H1 (cell line): Measurements from ENCODE around the gene ZNF302. TPM values are rescaled to one million over a fixed set of nuclear protein-coding genes. Genes with fewer than 3 reads are reported as not detected.
"Not testable (repeated sequence)": the region's sequence is repeated elsewhere in the genome, so short reads cannot be mapped to it uniquely, and the experiment has no call there.

ENCODE experiments used
- CTCF ChIA-PET: fragments of 300-600 bp; sonication (Branson Sonifier 250); formaldehyde crosslinking; loops from one replicate; lab custom pipeline; 2021; ENCODE audit not compliant: partially characterized antibody; lab: Charles Lee
- POLR2A ChIA-PET: fragments of 300-600 bp; sonication (Branson Sonifier 250); formaldehyde crosslinking; loops from one replicate; lab custom pipeline; 2021; ENCODE audit warnings: inconsistent platforms; ENCODE audit not compliant: partially characterized antibody; lab: Charles Lee
- DNase-seq, 2 experiments: peaks; one replicate each; pipeline versions ENCODE4 v3.0.0 to v3.0.0-alpha.2; 2010 to 2022; ENCODE audit warnings: low spot score in 2 of 2, low read depth in 1 of 2, mixed read lengths in 1 of 2
- FAIRE-seq: peaks from 2 replicates; lab custom pipeline; 2011; peaks lifted over from hg19 to GRCh38; lab: Jason Lieb, UNC
- H2AFZ ChIP-seq: 2 replicates; pipeline ENCODE4 v1.8.1; 2012; ENCODE audit warnings: low read length, inconsistent platforms
- H2AK5ac ChIP-seq: 2 replicates; pipeline ENCODE4 v1.6.1; 2013; ENCODE audit warnings: low read depth, low read length
- H2BK120ac ChIP-seq: replicated peaks from 2 replicates; pipeline ENCODE3; 2013; ENCODE audit warnings: low read depth, low read length, inconsistent platforms
- H2BK12ac ChIP-seq: 2 replicates; pipeline ENCODE4 v1.6.1; 2013; ENCODE audit warnings: low read depth, low read length
- H2BK15ac ChIP-seq: 2 replicates; pipeline ENCODE4 v1.6.1; 2013; ENCODE audit warnings: low read length
- H2BK20ac ChIP-seq: 2 replicates; pipeline ENCODE4 v1.6.1; 2013; ENCODE audit warnings: low read length
- H2BK5ac ChIP-seq: 2 replicates; pipeline ENCODE4 v1.6.1; 2013; ENCODE audit warnings: low read depth, low read length
- H3K14ac ChIP-seq: 2 replicates; pipeline ENCODE4 v1.6.1; 2013; ENCODE audit warnings: inconsistent platforms; ENCODE audit not compliant: insufficient read length
- H3K18ac ChIP-seq: 2 replicates; pipeline ENCODE4 v1.6.1; 2013; ENCODE audit warnings: low read length; ENCODE audit errors: extremely low read depth
- H3K23ac ChIP-seq: 2 replicates; pipeline ENCODE4 v1.6.1; 2013; ENCODE audit warnings: inconsistent platforms; ENCODE audit not compliant: insufficient read length
- H3K23me2 ChIP-seq: 2 replicates; pipeline ENCODE4 v1.6.1; 2013; ENCODE audit warnings: low read depth, low read length
- H3K27ac ChIP-seq: 2 replicates; pipeline ENCODE4 v1.6.1; 2011; ENCODE audit warnings: low read depth, low read length, inconsistent platforms
- H3K27me3 ChIP-seq, 4 experiments: replicated peaks in 1 of 4; 1 replicate in 1 of 4; 2 replicates in 3 of 4; pipeline versions ENCODE4 v1.6.1 to v1.8.1; 2011 to 2013; ENCODE audit warnings: low read length in 3 of 4, mild to moderate bottlenecking in 3 of 4, inconsistent platforms in 2 of 4, mixed read lengths in 2 of 4, moderate library complexity in 1 of 4; ENCODE audit not compliant: control insufficient read depth in 3 of 4, insufficient read depth in 3 of 4; ENCODE audit errors: extremely low read depth in 1 of 4
- H3K36me3 ChIP-seq, 4 experiments: 2 replicates each; pipeline versions ENCODE4 v1.6.1 to v1.8.1; 2011 to 2013; ENCODE audit warnings: mild to moderate bottlenecking in 4 of 4, low read length in 3 of 4, moderate library complexity in 2 of 4, control low read depth in 1 of 4, inconsistent platforms in 1 of 4; ENCODE audit not compliant: insufficient read depth in 4 of 4, control insufficient read depth in 2 of 4
- H3K4ac ChIP-seq: replicated peaks from 2 replicates; pipeline ENCODE3; 2013; ENCODE audit warnings: low read length, low read depth, mixed read lengths, inconsistent platforms; ENCODE audit not compliant: insufficient read length
- H3K4me1 ChIP-seq, 4 experiments: replicated peaks in 1 of 4; 1 replicate in 1 of 4; 2 replicates in 3 of 4; pipeline versions ENCODE4 v1.6.1 to v1.8.1; 2011 to 2013; ENCODE audit warnings: low read length in 3 of 4, inconsistent platforms in 2 of 4, mixed read lengths in 1 of 4; ENCODE audit not compliant: insufficient read depth in 4 of 4, control insufficient read depth in 3 of 4
- H3K4me2 ChIP-seq, 2 experiments: 2 replicates each; pipeline versions ENCODE4 v1.6.1 to v1.8.1; 2011 to 2013; ENCODE audit warnings: low read depth in 2 of 2, low read length in 2 of 2, control low read depth in 1 of 2, inconsistent platforms in 1 of 2, mild to moderate bottlenecking in 1 of 2; ENCODE audit not compliant: insufficient read depth in 1 of 2
- H3K4me3 ChIP-seq, 4 experiments: fragments of 200-600, 300-600 bp in 1 of 4; sonication (generic), shearing (Covaris generic), sonication (Bioruptor Twin) in 1 of 4; 2 replicates each; pipeline versions ENCODE4 v1.5.1 to v1.8.1; 2011 to 2016; ENCODE audit warnings: low read length in 4 of 4, low read depth in 3 of 4, control low read depth in 2 of 4, inconsistent platforms in 2 of 4, mild to moderate bottlenecking in 2 of 4, mixed read lengths in 1 of 4, moderate library complexity in 1 of 4; ENCODE audit not compliant: insufficient read depth in 2 of 4; ENCODE audit errors: extremely low read depth in 1 of 4
- H3K56ac ChIP-seq: replicated peaks from 2 replicates; pipeline ENCODE3; 2013; ENCODE audit warnings: low read depth, mild to moderate bottlenecking, mixed read lengths, low read length, inconsistent platforms; ENCODE audit not compliant: insufficient read length
- H3K79me1 ChIP-seq: 2 replicates; pipeline ENCODE4 v1.6.1; 2013; ENCODE audit warnings: low read depth, low read length, control low read depth
- H3K79me2 ChIP-seq, 2 experiments: 2 replicates each; pipeline versions ENCODE4 v1.6.1 to v1.8.1; 2012 to 2013; ENCODE audit warnings: low read length in 2 of 2, mild to moderate bottlenecking in 2 of 2, inconsistent platforms in 1 of 2; ENCODE audit not compliant: insufficient read depth in 2 of 2, control insufficient read depth in 1 of 2
- H3K9ac ChIP-seq, 4 experiments: replicated peaks in 1 of 4; 1 replicate in 1 of 4; 2 replicates in 3 of 4; pipeline versions ENCODE4 v1.6.1 to v1.8.1; 2011 to 2013; ENCODE audit warnings: low read depth in 3 of 4, low read length in 3 of 4, control low read depth in 2 of 4, mild to moderate bottlenecking in 2 of 4, moderate library complexity in 2 of 4, inconsistent platforms in 1 of 4; ENCODE audit errors: extremely low read depth in 1 of 4
- H3K9me3 ChIP-seq, 2 experiments: 2 replicates each; pipeline versions ENCODE4 v1.6.1 to v1.8.1; 2012 to 2013; ENCODE audit warnings: mild to moderate bottlenecking in 2 of 2, moderate library complexity in 2 of 2, control low read depth in 1 of 2, inconsistent platforms in 1 of 2, low read depth in 1 of 2, low read length in 1 of 2, mixed read lengths in 1 of 2; ENCODE audit not compliant: insufficient read depth in 2 of 2
- H4K20me1 ChIP-seq, 2 experiments: replicated peaks in 1 of 2; 2 replicates each; pipeline versions ENCODE3 to v1.8.1; 2011 to 2013; ENCODE audit warnings: inconsistent platforms in 2 of 2, low read length in 2 of 2, mild to moderate bottlenecking in 1 of 2; ENCODE audit not compliant: insufficient read depth in 2 of 2, control insufficient read depth in 1 of 2
- H4K5ac ChIP-seq: 2 replicates; pipeline ENCODE4 v1.6.1; 2013; ENCODE audit warnings: low read length, low read depth, mixed read lengths, inconsistent platforms; ENCODE audit not compliant: insufficient read length
- H4K8ac ChIP-seq: 2 replicates; pipeline ENCODE4 v1.8.0; 2013; ENCODE audit warnings: mild to moderate bottlenecking, moderate library complexity, low read length, inconsistent platforms; ENCODE audit not compliant: insufficient read depth; ENCODE audit errors: extremely low read depth
- H4K91ac ChIP-seq: replicated peaks from 2 replicates; pipeline ENCODE3; 2013; ENCODE audit warnings: low read length, mixed read lengths, inconsistent platforms; ENCODE audit not compliant: insufficient read length
- ZNF274 ChIP-seq: IDR thresholded peaks from 2 replicates; pipeline ENCODE4 v1.7.0; 2012; ENCODE audit warnings: low read length, borderline replicate concordance; ENCODE audit errors: extremely low read depth
- WGBS, 2 experiments: shearing (Covaris generic) in 1 of 2; methylation state at CpG; one replicate each; pipeline versions ENCODE4 v1.1.6 to v1.1.7; 2013 to 2015; ENCODE audit warnings: low lambda C conversion rate in 2 of 2, mixed read lengths in 2 of 2, inconsistent platforms in 1 of 2, low coverage in 1 of 2, missing lambda C conversion rate in 1 of 2; ENCODE audit not compliant: insufficient replicate concordance in 2 of 2, insufficient coverage in 1 of 2, insufficient read length in 1 of 2; ENCODE audit errors: extremely low coverage in 1 of 2, missing lambda C conversion rate in 1 of 2; 5-methylcytosine and 5-hydroxymethylcytosine counted together
- polyA plus RNA-seq, 7 experiments: library from polyadenylated mRNA; depleted of rRNA in 3 of 7; stranded (reverse) in 5 of 7; unstranded in 2 of 7; fragments of >200 nt in 5 of 7; fragments of 200-250 nt in 2 of 7; gene quantifications; 1 replicate in 5 of 7; 2 replicates in 1 of 7; 4 replicates in 1 of 7; pipeline versions ENCODE4 v1.2.1 to v1.2.3, GENCODE V29; 2011 to 2013; ENCODE audit warnings: missing spikeins in 2 of 7, mixed read lengths in 2 of 7
- total RNA-seq: library from RNA; stranded (reverse); fragmentation: NEBNext Ultra II Directional; extraction: Animal tissue kit (Norgen Biotek cat#: 25700); gene quantifications from 2 replicates; pipeline ENCODE4 v1.2.1, GENCODE V29; 2021

Gene ZNF302
- total and polyA plus RNA-seq, 2 of the 8 experiments (the other 6 are each of a cell fraction or from before 2014, with no cell fraction given): 9.1 to 20.4 TPM

DNA sequence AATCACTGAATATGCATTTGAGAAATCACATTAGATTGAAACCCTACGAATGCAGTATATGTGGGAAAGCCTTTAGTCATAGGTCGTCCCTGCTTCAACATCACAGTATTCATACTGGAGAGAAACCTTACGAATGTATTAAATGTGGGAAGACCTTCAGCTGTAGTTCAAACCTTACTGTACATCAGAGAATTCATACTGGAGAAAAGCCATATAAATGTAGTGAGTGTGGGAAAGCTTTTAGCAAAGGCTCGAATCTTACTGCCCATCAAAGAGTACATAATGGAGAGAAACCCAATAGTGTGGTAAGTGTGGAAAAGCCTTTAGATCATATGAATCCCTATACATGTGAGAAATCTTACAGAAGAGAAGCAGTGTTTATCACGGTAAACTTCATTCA, 7.8 kb downstream of the ZNF302 start:
- H4K91ac ChIP-seq, H2AK5ac ChIP-seq, H4K20me1 ChIP-seq, H3K18ac ChIP-seq, H2BK5ac ChIP-seq, CTCF ChIA-PET, H3K23ac ChIP-seq, H4K8ac ChIP-seq, H3K23me2 ChIP-seq, H2BK12ac ChIP-seq, FAIRE-seq, DNase-seq, H3K56ac ChIP-seq, H3K4ac ChIP-seq, H3K4me2 ChIP-seq, H2BK15ac ChIP-seq, POLR2A ChIA-PET, H2BK120ac ChIP-seq, H3K27me3 ChIP-seq, H3K27ac ChIP-seq, H4K5ac ChIP-seq, H3K4me1 ChIP-seq, H3K79me1 ChIP-seq, H3K79me2 ChIP-seq, H2BK20ac ChIP-seq, H3K9ac ChIP-seq, H3K4me3 ChIP-seq, H2AFZ ChIP-seq, H3K14ac ChIP-seq: not testable (repeated sequence)
- Histone ChIP-seq H3K36me3 (peaks cover 3 to 48% (median 26%) of the 10 kb centered on the region in 4 experiments; a peak in 6 of 8 replicates), H3K9me3 (peaks cover 36 to 38% of the 10 kb centered on the region in 2 experiments)
- 92% methylated on average over 5 of the region's 5 CpGs; no CpG with 5 or more reads in 1 of the 2 experiments for WGBS, 2 experiments
- peak; percentile 49; the same call in 1 of the 2 replicates for TF ChIP-seq ZNF274
